ENCODE results near the gene TMSB10. TPM values are rescaled to one million over a fixed set of nuclear protein-coding genes. Genes with fewer than 3 reads are reported as not detected.

TMSB10 gene
- total and polyA plus RNA-seq, 10 donors: 1,416 to 3,827 (median 2,602) TPM

GRCh38 chr2:84882775-84883550, 22.5 kb upstream of the TMSB10 start:
- intact Hi-C loops (cut with DNase I; ENCODE audit: low total_unique reads): no loop called here

GRCh38 chr2:84884449-84884848, 21.0 kb upstream of the TMSB10 start:
- H3K36me3 ChIP-seq: no peaks in the 10 kb centered on the region
- H3K9me3 ChIP-seq: no peaks in the 10 kb centered on the region
- H3K27me3 ChIP-seq (replicated peaks in 1 of 7): peaks cover 4 to 26% (median 25%) of the 10 kb centered on the region in 7 donors
- peaks cover 14 to 56% (median 45%) of the 10 kb centered on the region in 6 donors for H3K4me1 ChIP-seq
- intact Hi-C loops (cut with DNase I; ENCODE audit: low total_unique reads): no loop called here
- no peak for DNase-seq
- H3K27ac ChIP-seq: no peak overlapping the region
- TF ChIP-seq POLR2AphosphoS5 (IDR thresholded peaks at IDR 0.05) (no peak), CTCF (IDR thresholded peaks at IDR 0.05 in 8 of 11, conservative IDR thresholded peaks at IDR 0.05 in 3 of 11) (no peak), POLR2A (IDR thresholded peaks at IDR 0.05) (no peak)
- no peak overlapping the region for H3K4me3 ChIP-seq

More at GRCh38 chr2:84882775-84883550, 22.5 kb upstream of the TMSB10 start:
- WGBS, 5 donors: 84 to 97% (median 93%) methylated on average over 4 of the region's 4 CpGs
- Histone ChIP-seq H3K27me3 (replicated peaks in 1 of 7) (peaks cover 4 to 39% (median 25%) of the 10 kb centered on the region in 7 donors), H3K9me3 (no peaks in the 10 kb centered on the region), H3K4me3 (no peak overlapping the region), H3K36me3 (no peaks in the 10 kb centered on the region), H3K27ac (no peak overlapping the region), H3K4me1 (peaks cover 8 to 52% (median 37%) of the 10 kb centered on the region in 6 donors)
- no peak for TF ChIP-seq CTCF (IDR thresholded peaks at IDR 0.05 in 8 of 11, conservative IDR thresholded peaks at IDR 0.05 in 3 of 11)
- no peak for TF ChIP-seq POLR2A (IDR thresholded peaks at IDR 0.05)
- TF ChIP-seq POLR2AphosphoS5 (IDR thresholded peaks at IDR 0.05): no peak
- no peak for DNase-seq

GRCh38 chr2:84885111-84885510, 20.3 kb upstream of the TMSB10 start:
- 75 to 96% (median 89%) methylated on average over 2 of the region's 2 CpGs for WGBS, 5 donors
- Histone ChIP-seq H3K9me3 (no peaks in the 10 kb centered on the region), H3K4me3 (no peak overlapping the region), H3K27ac (no peak overlapping the region), H3K4me1 (peaks cover 12 to 56% (median 45%) of the 10 kb centered on the region in 6 donors), H3K36me3 (no peaks in the 10 kb centered on the region), H3K27me3 (replicated peaks in 1 of 7) (peaks cover 4 to 19% (median 19%) of the 10 kb centered on the region in 7 donors)
- DNase-seq: no peak
- TF ChIP-seq POLR2AphosphoS5 (IDR thresholded peaks at IDR 0.05): no peak
- TF ChIP-seq POLR2A (IDR thresholded peaks at IDR 0.05): no peak
- no peak for TF ChIP-seq CTCF (IDR thresholded peaks at IDR 0.05 in 8 of 11, conservative IDR thresholded peaks at IDR 0.05 in 3 of 11)
- intact Hi-C loops (cut with DNase I; ENCODE audit: low total_unique reads): no loop called here

- Histone ChIP-seq H3K27ac (no peak overlapping the region), H3K4me3 (no peak overlapping the region), H3K27me3 (replicated peaks in 1 of 7) (peaks cover 0 to 3% (median 2%) of the 10 kb centered on the region in 7 donors), H3K36me3 (no peaks in the 10 kb centered on the region), H3K9me3 (no peaks in the 10 kb centered on the region), H3K4me1 (peaks cover 7 to 54% (median 31%) of the 10 kb centered on the region in 6 donors)
- no peak for DNase-seq
- TF ChIP-seq CTCF (IDR thresholded peaks at IDR 0.05 in 8 of 11, conservative IDR thresholded peaks at IDR 0.05 in 3 of 11): no peak
- TF ChIP-seq POLR2AphosphoS5 (IDR thresholded peaks at IDR 0.05): no peak
- no peak for TF ChIP-seq POLR2A (IDR thresholded peaks at IDR 0.05)
- intact Hi-C loops (cut with DNase I; ENCODE audit: low total_unique reads): no loop called here
- 88 to 96% (median 96%) methylated on average over 6 of the region's 6 CpGs for WGBS, 5 donors
Observed at GRCh38 chr2:84886791-84887190, 18.7 kb upstream of the TMSB10 start.
